Ovary (tissue), 9 donors: ENCODE data around the gene BACH2. TPM values are rescaled to one million over a fixed set of nuclear protein-coding genes. Genes with fewer than 3 reads are reported as not detected.

Experiments used
- DNase-seq, 5 donors: peaks; one replicate each; pipeline ENCODE4 v3.0.0-alpha.2; 2019 to 2020
- H3K27ac ChIP-seq, 2 donors: fragments of 200-600 bp; one replicate each; pipeline versions ENCODE4 v1.5.1 to v1.8.0; 2019 to 2022
- H3K27me3 ChIP-seq: fragments of 200-600 bp; one replicate; pipeline ENCODE4 v1.8.0; 2022
- H3K36me3 ChIP-seq: fragments of 200-600 bp; sonication (generic); one replicate; pipeline ENCODE4 v1.5.1; 2019
- H3K4me1 ChIP-seq: one replicate; pipeline ENCODE4 v1.8.1; 2013; ENCODE audit warnings: mild to moderate bottlenecking, moderate library complexity; ENCODE audit not compliant: insufficient read depth
- H3K4me3 ChIP-seq: fragments of 200-600 bp; sonication (generic); one replicate; pipeline ENCODE4 v1.5.1; 2017
- H3K9me3 ChIP-seq, 2 donors: fragments of 200-600 bp in 1 of 2; sonication (generic) in 1 of 2; one replicate each; pipeline versions ENCODE4 v1.5.1 to v1.8.1; 2013 to 2019; ENCODE audit warnings: mild to moderate bottlenecking in 1 of 2, moderate library complexity in 1 of 2
- EP300 ChIP-seq: sonication (generic); formaldehyde crosslinking; IDR thresholded peaks from one replicate; pipeline ENCODE4 v1.6.1; 2017; ENCODE audit warnings: antibody characterized with exemption
- POLR2A ChIP-seq: fragments of 450-650 bp; IDR thresholded peaks from one replicate; pipeline ENCODE4 v1.6.1; 2017; ENCODE audit warnings: antibody characterized with exemption, mild to moderate bottlenecking, moderate library complexity
- WGBS, 3 donors: extraction: QIAGEN DNeasy Blood & Tissue Kit in 1 of 3; methylation state at CpG; one replicate each; pipeline versions ENCODE4 v1.1.5 to v1.1.7; 2013 to 2017; 5-methylcytosine and 5-hydroxymethylcytosine counted together
- intact Hi-C, 4 donors: fragments of 100-400 bp; cut with DNase I; formaldehyde crosslinking; loops; one replicate each; pipeline versions ENCODE4 v1.11.0 to v1.15.1; 2022 to 2023
- polyA plus RNA-seq, 2 donors: library from polyadenylated mRNA; stranded (reverse); fragments of 200-250 nt in 1 of 2; fragments of 350-450 nt in 1 of 2; fragmentation: Illumina TruSeq in 1 of 2; extraction: RNeasy Lipid Tissue Mini Kit (QIAGEN cat#74804) in 1 of 2; gene quantifications; one replicate each; pipeline ENCODE4 v1.2.3, GENCODE V29; 2013 to 2014
- total RNA-seq, 7 donors: library from RNA; depleted of rRNA in 2 of 7; stranded (reverse); fragments of >200 nt in 2 of 7; fragmentation: NEBNext Ultra II Directional in 3 of 7; extraction: Animal tissue kit (Norgen Biotek cat#: 25700) in 3 of 7; gene quantifications; one replicate each; pipeline versions ENCODE4 v1.1.0 to v1.2.4, GENCODE V29; 2016 to 2023
- TF ChIP-seq, protein P1 (sequence below), 3 donors: fragments of 450-650 bp in 2 of 3; fragments of 200-600 bp in 1 of 3; IDR thresholded peaks; one replicate each; pipeline versions ENCODE4 v1.5.1 to v1.8.0; 2016 to 2022; ENCODE audit warnings: antibody characterized with exemption in 3 of 3, mild to moderate bottlenecking in 1 of 3
- donor health status: DM: no; HTN: no; CAD: no; lungs with moderate emphysema.
- donor health status: DM: no; HTN: no; CAD: no.
- donor health status: Bipolar disorder and iron deficiency.
- donor health status: DM: yes; HTN: yes; CAD: no.
- donor health status: DM: no; HTN: no; CAD: no.
- donor health status: DM: yes; HTN: yes; CAD: no.

Gene BACH2
- total and polyA plus RNA-seq, 9 donors: 2.6 to 19.2 (median 10.5) TPM

DNA sequence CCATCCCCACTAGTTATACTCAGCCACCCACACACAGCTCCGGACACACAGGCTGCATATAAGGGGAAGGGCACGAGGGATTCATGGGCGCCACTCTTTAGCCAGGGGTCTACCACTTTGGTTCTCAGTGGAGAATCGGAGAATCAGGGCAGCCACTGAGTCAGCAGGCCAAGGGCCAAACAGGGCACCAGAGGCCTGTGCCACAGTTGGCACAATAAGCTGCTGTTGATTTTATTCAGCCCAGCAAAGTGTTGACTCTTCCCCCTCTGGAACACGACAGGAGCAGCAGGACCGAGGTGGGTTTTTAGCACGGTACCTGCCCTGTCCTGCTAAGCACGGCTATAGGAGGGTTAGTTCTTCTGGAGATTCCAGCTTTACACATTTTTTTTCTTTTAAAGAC, 354.0 kb downstream of the BACH2 start:
- WGBS, 3 donors: 91 to 96% (median 92%) methylated on average over 8 of the region's 8 CpGs
- H3K36me3 ChIP-seq: no peaks in the 10 kb centered on the region
- H3K9me3 ChIP-seq: no peaks in the 10 kb centered on the region
- intact Hi-C loops: loop anchor here in 2 of 4 donors (5.0 kb wide), 2 partner anchors 450 to 540 kb away; no protein-coding TSS in a partner anchor
- no peak overlapping the region for H3K4me3 ChIP-seq
- no peak for DNase-seq
- peak overlapping the region in 1 of 2 donors; percentile 17 for H3K27ac ChIP-seq
- no peak for TF ChIP-seq POLR2A
- TF ChIP-seq, protein P1, sequence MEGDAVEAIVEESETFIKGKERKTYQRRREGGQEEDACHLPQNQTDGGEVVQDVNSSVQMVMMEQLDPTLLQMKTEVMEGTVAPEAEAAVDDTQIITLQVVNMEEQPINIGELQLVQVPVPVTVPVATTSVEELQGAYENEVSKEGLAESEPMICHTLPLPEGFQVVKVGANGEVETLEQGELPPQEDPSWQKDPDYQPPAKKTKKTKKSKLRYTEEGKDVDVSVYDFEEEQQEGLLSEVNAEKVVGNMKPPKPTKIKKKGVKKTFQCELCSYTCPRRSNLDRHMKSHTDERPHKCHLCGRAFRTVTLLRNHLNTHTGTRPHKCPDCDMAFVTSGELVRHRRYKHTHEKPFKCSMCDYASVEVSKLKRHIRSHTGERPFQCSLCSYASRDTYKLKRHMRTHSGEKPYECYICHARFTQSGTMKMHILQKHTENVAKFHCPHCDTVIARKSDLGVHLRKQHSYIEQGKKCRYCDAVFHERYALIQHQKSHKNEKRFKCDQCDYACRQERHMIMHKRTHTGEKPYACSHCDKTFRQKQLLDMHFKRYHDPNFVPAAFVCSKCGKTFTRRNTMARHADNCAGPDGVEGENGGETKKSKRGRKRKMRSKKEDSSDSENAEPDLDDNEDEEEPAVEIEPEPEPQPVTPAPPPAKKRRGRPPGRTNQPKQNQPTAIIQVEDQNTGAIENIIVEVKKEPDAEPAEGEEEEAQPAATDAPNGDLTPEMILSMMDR (IDR thresholded peaks at IDR 0.05): no peak
- H3K27me3 ChIP-seq: no peaks in the 10 kb centered on the region
- peaks cover 4% of the 10 kb centered on the region for H3K4me1 ChIP-seq

DNA sequence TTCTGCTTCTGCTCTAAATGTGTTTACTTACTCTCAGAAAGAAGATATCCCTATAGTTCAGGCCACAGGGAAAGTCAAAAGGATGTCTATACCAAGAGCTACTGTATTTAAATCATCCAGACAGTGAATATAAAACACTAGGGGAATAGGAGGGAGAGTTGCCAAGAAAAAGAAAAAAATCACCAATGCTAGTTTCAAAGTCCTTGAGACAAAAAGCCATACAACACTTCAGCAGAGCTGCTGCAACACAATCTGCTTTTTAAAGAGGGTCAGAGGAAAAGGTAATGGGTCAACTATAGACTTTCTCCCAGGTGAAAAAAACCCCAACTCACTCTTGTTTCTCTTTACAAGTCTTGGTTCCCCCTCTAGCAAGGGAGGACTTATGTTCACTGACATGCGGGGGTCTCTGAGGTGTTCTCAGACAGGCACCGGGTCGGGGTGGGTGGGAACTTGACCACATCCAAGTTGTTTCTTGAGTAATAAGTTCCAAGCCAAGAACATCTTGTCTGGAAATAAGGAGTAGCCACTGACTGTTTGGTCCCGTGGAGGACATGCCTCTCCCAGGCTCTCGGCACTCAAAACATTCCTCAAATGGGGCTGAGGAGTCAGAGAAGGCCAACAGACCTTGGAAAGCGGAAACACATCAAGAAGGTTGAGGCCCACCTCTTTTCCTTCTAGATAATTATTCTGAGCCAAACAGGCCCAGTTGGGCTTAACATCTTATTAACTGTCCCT, 354.7 kb downstream of the BACH2 start:
- H3K27me3 ChIP-seq: no peaks in the 10 kb centered on the region
- no peaks in the 10 kb centered on the region for H3K9me3 ChIP-seq
- H3K4me1 ChIP-seq: peaks cover 4% of the 10 kb centered on the region
- H3K27ac ChIP-seq: peak overlapping the region in 1 of 2 donors; percentile 17
- 31 to 34% (median 33%) methylated on average over 6 of the region's 6 CpGs for WGBS, 3 donors
- no peak for TF ChIP-seq POLR2A
- no peak for TF ChIP-seq EP300
- TF ChIP-seq, protein P1 (IDR thresholded peaks at IDR 0.05): no peak
- DNase-seq: no peak
- no peak overlapping the region for H3K4me3 ChIP-seq
- no peaks in the 10 kb centered on the region for H3K36me3 ChIP-seq
- intact Hi-C loops: loop anchor here (2.0 to 5.0 kb wide), 3 partner anchors 450 to 540 kb away; no protein-coding TSS in a partner anchor

DNA sequence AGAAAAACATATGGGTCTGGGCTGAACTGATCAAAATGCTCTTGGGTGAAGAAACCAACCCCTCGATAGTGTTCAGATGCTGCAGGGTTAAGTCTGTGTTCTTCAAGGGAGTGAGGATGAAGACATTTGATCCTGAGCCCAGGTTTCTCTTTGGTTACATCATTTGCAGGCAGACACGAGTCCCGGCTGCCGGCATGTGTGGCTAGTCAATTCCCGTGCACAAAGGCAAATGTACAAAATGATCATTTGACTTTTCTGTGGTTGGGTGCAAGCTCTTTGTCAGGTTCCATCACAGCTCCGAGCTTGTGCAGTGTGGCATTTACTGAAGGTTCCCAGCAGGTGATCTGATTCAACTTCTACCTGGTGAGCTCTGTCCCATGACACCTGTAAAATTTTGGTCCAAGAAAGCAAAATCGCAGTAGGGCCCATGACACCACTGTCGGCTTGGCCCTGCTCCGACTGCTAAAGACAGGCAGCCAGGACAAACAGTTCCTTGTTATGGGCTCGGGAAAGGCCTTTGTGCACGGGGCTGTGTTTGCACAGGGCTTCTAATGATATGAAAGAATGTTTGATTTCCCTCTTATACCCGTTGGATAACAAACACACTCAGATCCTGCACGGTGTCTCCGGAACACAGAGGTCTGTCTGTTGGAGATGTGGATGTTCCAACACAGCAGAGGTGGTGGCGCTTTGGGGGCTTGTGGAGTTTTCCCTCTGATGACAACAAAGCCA, 355.4 kb downstream of the BACH2 start:
- intact Hi-C loops: loop anchor here (2.0 to 5.0 kb wide), 3 partner anchors 451 to 541 kb away; no protein-coding TSS in a partner anchor
- WGBS, 3 donors: 19 to 25% (median 23%) methylated on average over 15 of the region's 15 CpGs
- Histone ChIP-seq H3K27me3 (no peaks in the 10 kb centered on the region), H3K9me3 (no peaks in the 10 kb centered on the region), H3K4me1 (peaks cover 4% of the 10 kb centered on the region), H3K4me3 (no peak overlapping the region), H3K27ac (no peak overlapping the region), H3K36me3 (no peaks in the 10 kb centered on the region)
- DNase-seq: peak in 4 of 5 donors; percentile 33 to 83 (median 51)
- no peak for TF ChIP-seq POLR2A
- no peak for TF ChIP-seq EP300
- TF ChIP-seq, protein P1 (IDR thresholded peaks at IDR 0.05): no peak

DNA sequence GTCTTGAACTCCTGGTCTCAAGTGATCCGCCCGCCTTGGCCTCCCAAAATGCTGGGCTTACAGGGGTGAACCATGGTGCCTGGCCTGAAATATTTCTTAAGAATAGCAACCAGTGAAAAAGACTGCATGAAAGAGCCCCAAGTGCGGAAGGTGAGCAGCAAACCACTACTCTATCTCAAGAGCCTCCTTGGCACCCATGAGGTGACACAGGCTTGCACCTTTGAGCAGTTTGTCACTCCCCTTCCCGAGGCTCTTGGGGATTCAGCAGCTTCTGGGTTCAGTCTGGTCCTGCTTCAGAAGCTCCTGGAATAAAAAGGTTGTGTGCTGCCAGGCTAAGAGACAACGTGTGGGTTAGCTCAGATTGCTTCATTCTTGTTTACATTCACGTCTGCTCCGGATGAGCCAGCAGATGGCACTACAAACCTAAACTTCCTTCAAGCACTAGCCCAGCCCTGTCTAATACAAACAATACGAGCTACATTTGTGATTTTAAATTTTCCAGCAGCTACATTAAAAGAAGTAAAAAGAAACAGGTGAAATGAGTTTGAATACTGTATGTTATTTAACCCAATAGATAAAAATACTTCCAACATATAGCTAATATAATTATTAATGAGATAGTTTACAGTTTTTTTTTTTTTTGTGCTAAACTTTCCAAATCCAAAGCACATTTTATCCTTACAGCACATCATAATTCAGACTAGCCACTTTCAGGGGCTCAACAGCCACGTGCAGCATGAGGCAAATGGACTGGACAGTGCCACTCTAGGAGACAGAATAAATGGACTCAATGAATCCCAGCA, 356.2 kb downstream of the BACH2 start:
- intact Hi-C loops: loop anchor here (2.0 to 5.0 kb wide), 3 partner anchors 452 to 542 kb away; no protein-coding TSS in a partner anchor
- Histone ChIP-seq H3K36me3 (no peaks in the 10 kb centered on the region), H3K4me3 (no peak overlapping the region), H3K9me3 (no peaks in the 10 kb centered on the region), H3K27me3 (no peaks in the 10 kb centered on the region), H3K27ac (no peak overlapping the region), H3K4me1 (peaks cover 4% of the 10 kb centered on the region)
- peak; percentile 67 to 82 (median 75) for DNase-seq
- no peak for TF ChIP-seq EP300
- TF ChIP-seq, protein P1 (IDR thresholded peaks at IDR 0.05): peak; percentile 28 to 84 (median 75)
- 31 to 33% (median 31%) methylated on average over 9 of the region's 9 CpGs for WGBS, 3 donors
